ENCODE measurements around the gene BARX1.

- no peak for TF ChIP-seq POLR2A (IDR thresholded peaks at IDR 0.05)
- TF ChIP-seq CTCF (IDR thresholded peaks at IDR 0.05): no peak
- no peak for TF ChIP-seq EP300 (IDR thresholded peaks at IDR 0.05; ENCODE audit: low read depth)
- no peak for TF ChIP-seq POLR2AphosphoS5 (IDR thresholded peaks at IDR 0.05)
These were observed 43.9 kb downstream of the BARX1 start for GRCh38 chr9:93911136-93911745.
